NCI-H69 (cell line): ENCODE measurements around the gene LDB2.
"Not testable (repeated sequence)": the region's sequence is repeated elsewhere in the genome, so short reads cannot be mapped to it uniquely, and the experiment has no call there.

Experiments
- DNase-seq: peaks from one replicate; lab custom pipeline; 2025; lab: John Stamatoyannopoulos, UW

The LDB2 gene

DNA sequence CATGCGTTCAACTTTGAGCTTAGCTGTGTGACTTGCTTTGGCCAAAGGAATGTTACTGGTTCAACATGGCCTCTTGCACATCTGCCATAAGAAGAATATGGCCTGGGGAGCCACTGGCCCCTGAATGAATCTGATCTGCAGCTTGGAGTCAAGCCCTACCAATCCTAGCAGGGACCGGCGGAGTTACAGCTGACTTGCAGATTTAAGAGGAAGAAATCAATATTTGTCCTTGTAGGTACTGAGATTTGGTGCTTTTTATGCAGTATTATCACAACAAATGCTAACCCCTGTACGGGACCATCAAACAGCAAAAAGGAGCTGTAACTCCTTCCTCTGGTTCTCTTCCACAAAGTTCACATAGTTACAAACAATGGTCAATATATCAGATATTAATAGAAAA, 252.0 kb downstream of the LDB2 start:
- no peak for DNase-seq

DNA sequence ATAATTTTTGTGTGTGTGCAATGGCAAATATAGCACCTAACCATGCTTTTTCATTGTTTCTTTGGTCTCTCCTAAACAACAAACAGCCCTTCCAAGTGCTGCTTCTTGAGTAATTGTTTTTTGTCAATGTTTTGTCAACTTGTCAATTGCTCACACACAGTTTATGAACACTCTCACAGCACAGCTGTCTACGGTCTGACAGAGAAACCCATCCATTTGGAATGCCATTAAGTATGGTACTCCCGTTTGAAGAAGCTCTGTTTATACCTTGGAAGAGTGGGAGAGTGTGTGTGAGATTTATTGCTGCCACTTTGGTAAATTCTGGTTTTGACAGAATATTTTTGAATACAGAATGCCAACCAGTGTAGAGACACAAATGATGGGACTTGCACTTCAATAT, 254.6 kb downstream of the LDB2 start:
- no peak for DNase-seq

DNA sequence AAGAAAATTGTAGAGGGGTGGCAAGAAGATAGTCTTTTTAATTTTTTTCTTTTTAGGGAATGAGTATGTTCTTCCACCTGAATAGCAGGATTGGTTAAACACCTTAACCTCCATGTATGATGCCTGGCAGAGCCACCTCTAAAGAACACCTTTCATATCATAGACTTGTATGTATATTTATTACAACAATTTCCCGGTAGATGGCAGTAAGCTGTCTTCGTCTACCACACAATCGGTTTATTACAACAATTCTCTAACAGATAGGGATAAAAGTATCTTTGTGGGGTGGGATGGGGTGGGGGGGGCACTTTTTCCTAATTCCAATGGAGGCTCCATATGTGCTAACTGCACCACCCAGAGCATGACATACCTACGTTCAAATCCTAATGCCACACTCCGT, 255.5 kb downstream of the LDB2 start:
- no peak for DNase-seq

DNA sequence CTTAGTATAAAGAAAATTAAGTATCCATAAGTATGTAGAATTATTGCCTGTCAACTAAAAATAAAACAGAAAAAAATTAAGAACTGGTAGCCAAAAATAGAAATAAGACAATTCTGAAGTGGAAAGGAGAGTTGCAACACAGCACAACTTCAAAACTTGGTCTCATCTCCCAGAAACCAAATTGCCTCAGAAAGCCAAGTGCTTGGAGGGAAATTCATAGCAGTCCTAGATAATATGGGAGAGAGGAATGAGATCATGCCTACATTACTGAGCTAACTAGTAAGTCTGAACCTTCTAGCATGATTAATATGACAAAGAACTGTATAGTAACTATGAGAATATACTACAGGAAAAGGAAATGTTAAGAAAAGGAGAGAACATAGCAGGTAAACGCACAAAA, 256.5 kb downstream of the LDB2 start:
- DNase-seq, result no peak

DNA sequence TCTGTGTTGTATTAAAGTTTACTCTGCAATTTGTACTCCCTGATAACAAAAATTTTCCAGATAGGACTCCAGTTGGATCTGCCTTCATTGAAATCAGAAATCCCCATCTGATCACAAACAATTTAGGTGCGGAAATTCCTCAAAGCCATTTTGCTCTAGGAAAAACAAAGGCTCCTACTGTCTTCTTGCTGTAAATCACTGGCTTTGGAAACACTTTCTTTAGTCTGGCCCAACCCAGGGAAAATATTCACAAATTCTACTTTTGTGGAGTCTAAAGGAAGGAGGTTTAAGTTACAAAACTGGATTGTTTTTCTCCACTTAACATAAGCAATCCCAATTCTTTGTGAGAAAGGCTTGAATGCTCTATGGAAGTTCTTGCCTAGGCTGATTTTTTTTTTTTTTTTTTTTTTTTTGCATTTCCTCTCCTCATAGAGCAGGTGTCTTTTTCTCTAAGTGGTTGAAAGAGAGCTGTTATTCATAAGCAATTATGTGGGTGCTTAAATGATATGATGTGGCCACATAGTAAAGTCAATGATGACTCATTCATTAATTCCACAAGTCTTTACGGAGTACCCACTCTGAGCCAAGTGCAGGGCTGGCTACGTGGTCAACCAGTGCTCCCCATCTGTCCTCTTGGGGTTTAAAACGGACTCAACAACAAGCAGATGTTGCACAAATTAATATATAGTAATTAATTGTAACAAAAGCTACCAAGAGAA, 261.4 kb downstream of the LDB2 start:
- DNase-seq, result no peak

DNA sequence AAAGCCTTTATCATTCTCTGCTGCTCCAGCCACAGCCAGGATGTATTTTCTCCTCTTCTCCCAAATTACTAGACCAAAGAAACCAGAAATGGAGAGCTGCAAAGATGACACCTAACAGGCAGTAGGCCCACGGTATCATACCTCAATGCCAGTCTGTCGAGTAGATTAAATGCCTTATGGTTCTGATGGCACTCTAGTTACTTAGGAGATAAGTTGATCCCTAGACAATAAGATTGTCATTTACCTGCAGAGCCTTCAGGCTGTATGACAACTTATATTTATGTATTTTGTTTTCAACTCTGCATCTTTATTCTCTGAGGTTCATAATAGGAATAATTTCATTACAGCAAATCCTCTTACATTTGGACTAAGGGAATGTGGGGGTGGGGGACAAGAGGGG, 262.1 kb downstream of the LDB2 start:
- DNase-seq, result no peak

DNA sequence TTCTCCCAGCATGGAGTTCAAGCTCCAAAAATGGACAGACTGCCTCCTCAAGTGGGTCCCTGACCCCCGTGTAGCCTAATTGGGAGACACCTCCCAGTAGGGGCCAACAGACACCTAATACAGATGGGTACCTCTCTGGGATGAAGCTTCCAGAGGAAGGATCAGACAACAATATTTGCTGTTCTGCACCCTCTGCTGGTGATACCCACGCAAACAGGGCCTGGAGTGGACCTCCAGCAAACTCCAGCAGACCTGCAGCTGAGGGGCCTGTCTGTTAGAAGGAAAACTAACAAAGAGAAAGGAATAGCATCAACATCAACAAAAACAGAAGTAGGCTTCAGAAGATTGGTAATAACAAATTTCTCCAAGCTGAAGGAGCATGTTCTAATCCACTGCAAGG, 269.2 kb downstream of the LDB2 start:
- DNase-seq, result not testable (repeated sequence)

DNA sequence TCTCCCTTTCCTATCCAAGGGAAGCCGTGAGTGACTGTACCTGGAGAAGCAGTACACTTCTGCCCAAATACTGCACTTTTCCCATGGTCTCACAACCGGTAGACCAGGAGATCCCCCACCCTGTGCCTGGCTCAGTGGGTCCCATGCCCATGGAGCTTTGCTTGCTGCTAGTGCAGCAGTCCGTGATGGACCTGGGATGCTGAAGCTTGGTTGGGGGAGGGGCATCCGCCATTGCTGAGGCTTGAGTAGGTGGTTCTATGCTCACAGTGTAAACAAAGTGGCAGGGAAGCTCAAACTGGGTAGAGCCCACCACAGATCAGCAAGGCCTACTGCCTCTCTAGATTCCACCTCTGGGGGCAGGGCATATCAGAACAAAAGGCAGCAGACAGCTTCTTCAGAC, 269.6 kb downstream of the LDB2 start:
- DNase-seq, result not testable (repeated sequence)

DNA sequence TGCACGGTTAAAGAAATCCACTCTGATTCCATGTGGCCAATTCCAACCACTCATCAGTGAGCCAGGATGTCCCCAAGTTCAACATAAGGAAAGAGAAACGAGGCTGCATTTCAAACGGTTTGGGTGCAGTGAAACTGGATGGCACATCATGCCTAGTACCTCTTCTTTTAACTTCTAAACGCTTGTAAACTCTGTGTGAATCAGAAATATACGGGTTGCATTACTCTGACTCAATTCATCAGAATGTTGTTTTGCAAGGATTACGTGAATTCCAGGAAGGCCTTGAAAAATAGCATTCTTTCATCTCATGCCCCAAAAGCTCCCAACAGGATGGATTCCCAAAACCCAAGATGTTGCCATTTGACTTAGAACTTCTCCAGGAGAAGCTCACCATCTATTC, 270.4 kb downstream of the LDB2 start:
- DNase-seq, result no peak

DNA sequence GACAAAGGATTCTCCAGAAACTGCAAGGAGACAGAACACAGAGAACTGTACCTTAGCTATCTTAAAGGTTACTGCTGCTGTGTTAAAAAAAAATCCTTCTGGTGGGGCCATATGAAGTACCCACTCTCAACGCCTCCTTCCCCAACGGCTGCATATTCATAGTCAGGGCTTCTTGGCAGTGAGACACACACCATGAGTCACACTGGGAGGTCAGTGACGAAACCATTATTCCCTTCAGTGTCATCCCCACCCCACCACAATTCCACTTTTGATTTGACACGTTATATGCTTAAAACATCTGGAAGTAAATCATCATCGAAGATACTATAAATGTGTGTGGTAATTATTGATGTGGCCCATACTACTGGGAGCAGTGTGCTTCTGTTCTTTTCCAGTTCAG, 271.5 kb downstream of the LDB2 start:
- DNase-seq, result no peak

DNA sequence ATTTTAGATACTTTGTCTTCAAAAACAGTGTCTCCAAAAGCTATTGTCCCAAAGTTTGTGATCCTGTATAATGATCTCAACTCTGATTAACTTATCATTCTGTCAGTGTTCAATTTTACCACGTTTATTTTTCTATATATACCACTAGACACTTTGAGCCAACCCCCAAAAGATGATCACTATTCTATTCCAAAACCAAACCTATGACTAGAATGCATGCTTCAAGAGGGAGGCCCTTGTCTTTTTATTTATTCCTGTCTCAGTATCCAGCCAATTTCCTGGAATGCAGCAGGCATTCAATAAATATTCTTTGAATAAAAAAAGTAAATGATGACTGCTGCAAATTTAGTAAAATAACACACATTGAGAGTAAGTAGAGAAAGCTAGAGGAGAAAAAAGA, 275.6 kb downstream of the LDB2 start:
- DNase-seq, result no peak

DNA sequence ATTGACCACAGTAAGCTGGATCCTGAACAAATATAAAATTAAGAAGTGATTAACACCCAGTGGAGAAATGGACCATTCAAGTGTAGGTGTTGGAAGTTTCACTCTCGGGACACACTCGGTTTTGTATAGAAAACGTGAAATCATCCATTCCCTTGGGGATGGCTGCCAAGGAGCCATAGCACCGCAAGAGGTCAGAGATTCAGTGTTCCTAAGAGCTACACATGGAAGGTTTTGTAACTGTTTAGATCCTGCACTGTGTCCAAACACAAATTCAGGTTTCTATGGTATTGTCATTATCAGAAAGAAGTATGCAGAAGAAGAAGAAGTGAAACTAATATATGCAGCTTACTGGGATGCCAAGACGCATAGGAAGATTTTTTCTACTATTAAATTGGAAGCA, 281.0 kb downstream of the LDB2 start:
- DNase-seq, result no peak

DNA sequence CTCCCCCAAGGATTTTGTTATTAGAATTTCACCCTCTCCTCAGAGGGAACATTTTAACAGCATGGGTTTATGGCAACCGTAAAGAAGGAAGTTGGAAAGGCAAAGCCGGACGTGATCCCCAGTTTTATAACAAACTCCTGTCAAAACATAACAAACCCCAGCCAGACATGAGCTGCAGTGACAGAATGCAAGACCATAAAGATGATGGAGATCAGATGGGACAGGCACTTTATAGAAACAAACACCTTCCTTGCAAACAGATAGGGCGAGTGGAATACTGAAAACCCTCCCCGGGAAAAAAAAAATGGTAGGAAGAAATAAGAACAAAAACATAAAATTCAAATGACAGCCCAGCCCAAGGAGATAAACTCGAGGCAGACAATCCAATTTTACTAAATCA, 281.4 kb downstream of the LDB2 start:
- DNase-seq, result no peak

DNA sequence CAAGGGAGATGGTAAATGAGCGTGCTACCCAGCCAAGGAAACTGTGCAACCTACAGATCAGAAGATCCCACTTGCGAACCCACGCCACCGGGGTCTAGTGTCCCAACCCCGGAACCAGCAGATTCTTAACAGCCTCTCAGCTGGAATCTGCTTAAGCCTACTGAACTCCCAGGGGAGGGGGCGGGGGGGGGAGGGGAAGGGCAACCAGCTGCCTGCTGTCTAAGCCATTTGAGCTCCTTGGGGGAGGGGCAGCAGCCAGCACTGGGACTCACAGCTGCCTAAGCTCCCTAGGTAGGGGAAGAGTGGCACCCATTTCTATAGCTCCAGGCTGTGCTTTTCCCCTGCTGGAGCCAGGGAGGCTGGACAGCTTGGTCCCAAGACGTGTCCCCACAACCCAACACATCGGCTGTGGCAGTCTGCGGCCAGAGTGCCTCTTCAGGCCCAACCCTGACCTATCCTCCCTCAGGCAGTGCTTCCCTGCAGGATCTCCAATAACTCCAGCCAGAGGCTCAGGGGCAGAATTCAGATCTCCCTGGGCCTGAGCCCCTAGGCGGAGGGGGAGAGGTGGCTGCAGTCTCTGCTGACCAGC, 289.2 kb downstream of the LDB2 start:
- no peak for DNase-seq

DNA sequence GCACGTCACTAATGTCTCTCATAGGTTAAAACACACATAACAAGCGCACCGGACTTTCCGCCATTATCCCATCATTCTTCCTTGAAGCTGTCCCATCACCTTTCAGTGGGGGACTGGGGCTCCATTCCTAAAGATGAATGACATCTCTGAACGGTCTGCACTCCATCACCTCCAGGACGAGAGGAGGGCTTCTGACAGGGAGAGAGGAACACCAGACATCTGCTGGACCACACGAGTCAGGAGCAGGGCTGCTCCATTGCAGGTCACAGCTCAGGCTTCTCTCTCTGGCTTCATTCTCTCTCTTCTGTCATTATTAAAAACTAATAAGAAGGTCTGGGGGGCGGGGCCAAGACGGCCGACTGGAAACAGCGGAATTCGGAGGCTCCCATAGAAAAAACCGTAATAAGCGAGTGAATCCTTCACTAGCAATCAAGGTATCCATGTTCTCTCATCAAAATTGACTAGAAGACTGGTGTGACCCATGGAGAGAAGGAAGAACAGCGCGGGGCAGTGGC, 289.8 kb downstream of the LDB2 start:
- no peak for DNase-seq

DNA sequence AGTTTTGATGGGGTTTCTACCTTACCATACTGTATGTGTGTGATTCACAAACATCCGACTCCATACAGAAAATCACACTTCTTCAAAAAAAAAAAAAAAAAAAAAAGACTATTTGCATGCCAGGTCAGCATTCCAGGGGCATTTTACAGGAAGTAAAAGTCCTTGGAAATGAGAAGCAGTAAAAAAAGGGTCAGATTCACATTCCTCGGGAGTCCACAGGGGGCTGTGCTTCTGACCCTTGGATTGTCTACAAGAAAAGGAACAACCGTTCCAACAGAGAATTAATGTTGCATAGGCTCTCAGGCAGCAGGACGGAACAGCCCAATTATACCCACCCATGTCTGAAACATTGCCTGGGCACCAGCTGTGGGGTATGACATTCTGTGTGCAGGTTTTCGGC, 290.3 kb downstream of the LDB2 start:
- DNase-seq, result no peak

DNA sequence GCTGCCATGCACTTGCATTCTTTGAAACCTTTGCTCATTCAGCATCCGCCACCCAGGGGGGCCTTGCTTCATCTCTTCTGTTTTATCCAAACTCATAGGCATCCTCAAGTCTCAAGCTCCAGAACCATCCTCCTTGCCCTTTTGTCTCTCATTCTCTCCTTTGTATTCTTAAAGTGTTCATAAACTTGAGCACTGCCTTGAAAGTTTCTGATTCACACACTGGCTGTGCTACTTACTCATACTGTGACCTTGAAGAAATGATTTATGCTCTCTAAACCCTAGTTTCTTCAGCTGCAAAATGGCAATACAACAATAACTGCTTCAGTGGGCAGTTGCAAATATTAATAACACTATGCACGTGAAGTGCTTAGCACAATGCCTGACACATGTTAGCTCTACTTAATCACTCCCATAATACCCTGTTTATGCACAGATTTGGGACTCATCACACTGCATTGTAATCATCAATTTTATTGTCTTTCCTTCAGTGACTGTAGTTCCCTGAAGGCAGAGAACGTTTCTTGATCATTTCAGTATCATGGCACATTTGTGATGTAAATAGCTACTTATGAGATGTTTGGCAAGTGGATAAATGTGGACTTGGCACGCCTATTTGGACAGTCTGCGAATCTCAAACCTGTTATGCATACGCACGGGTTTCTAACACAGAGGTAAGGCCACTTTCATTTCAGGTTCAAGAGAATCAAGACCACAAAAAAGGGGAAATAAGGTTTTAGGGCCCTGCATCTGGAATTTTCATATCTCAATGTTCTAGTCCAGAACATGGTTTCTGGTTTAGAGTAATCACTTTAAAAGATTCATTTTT, 291.0 kb downstream of the LDB2 start:
- no peak for DNase-seq

DNA sequence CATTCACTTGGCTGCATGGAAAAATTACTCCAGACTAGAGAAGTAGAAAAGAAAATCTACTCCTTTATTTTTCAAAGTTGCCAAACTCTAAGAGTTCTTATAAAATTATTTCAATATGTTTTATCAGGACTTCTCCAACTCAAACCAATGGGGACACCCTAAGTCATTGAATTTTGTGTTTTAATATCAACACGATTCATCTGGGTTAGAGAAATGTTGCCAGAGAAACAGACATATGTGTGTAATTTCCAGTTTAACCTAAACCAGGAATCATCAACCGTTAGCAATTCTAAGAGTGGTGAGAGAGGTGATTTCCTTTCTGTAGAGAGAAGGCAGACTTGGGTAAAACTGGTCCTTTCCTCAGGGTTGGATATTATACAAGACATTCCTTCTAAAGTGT, 291.8 kb downstream of the LDB2 start:
- DNase-seq, result no peak

DNA sequence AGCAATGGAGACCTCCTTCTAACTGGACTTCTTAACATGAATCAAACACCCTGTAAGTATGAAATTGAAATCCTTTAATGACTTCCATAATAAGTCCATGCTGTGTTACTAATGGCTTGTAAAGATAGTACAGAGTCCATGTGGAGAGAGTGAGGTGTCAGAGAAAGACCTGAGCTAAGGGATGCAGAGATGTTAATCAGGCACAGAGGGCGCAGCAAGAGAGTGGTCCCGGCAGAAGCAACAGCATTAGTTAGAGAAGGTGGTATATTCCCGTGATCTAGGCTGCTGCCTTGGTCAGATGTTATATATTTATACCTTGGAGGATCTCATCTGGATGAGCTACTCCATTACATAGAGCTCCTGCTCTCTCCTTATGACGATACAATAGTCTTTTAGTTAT, 295.3 kb downstream of the LDB2 start:
- DNase-seq, result no peak

DNA sequence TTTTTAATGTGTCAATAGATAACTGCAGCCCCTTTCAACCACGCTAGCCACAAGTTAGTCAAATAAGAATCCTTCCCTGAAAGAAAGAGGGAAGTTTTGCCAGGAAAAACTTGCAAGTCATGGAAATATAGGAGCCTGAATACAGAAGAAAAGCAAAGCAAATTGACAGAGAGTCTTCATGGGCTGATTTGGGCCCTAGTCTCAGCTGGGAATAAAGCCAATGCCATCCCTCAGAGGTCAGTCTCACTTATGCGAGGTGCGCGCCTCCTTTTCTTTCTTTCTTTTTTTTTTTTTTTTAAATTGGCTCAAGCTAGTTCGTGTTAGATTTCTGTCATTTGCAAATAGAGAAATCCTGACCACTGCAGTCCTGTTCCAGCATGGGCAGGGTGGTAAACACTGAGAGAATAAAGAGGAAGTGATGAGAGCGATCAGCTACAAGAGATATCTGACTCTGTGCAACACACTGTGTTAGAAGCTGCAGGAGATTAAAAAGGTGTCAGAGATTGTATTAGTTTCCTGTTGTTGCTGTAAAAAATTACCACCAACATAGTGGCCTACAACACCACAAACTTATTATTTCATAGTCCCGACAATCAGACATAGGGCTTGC, 299.7 kb downstream of the LDB2 start:
- DNase-seq, result no peak

DNA sequence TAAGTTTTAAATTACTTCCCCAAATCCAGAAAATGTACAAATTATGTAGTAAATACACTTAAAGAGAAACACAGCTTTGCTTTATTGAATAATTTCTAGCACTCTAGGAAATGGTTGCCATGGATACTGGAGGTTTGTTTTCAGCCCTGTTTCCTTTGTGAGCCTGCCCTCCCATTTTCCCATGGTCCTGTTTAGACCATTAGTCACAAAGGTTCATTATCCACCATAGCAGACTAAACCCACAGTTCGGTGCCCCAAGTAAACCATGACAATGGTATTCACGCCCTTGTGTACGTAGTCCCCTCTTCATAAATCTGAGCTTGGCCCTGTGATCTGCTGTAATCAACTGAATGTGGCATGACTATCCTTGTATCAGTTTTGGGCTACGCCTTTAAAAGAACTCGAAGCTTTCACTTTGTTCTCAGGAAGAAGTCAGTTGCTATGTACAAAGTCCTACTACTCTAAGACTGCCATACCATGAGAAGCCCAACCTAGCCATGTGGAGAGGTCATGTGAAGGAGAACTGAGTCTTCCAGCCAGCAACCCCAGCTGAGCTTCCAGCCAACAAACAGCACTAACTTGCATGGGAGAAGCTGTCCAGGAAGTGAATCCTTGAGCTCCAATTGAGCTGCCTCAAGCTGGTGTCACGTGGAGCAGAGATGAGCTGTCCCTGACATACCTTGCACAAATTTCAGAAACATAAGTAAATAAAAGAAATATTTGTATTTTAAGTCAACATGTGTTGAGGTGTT, 300.4 kb downstream of the LDB2 start:
- no peak for DNase-seq

DNA sequence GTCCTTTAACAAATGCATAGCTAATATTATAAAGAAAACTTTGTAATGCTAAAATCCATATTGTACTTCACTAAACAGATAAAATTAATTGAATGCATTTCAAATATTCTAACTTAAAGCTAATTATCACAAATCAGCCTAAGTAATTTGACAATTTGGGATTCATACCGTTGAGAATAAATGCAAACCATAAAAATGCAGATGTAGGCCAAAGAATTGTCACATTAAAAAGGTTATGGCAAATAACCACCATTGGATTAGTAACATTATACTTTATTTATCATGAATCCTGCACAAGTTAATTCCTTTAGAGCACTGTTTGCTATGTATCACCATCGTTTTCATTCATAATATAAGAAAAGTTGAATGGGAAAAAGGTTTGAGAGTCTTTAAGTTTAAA, 301.0 kb downstream of the LDB2 start:
- no peak for DNase-seq
